HCT116 (cell line): ENCODE results near the gene C1QL4. TPM values are rescaled to one million over a fixed set of nuclear protein-coding genes. Genes with fewer than 3 reads are reported as not detected.

Experiments
- ATAC-seq: fragments of 200-7000 bp; cut with Tn5 transposase; 2 replicates; pipeline ENCODE4 v1.9.1; 2020; ENCODE audit warnings: mild to moderate bottlenecking, moderate library complexity
- BruUV-seq: library from RNA; stranded (reverse); fragments of 400-500 nt; replicated peaks from 2 replicates; lab custom pipeline; 2021; lab: Mats Ljungman, UMichigan
- CTCF ChIA-PET: fragments of 300-600 bp; sonication (Branson Sonifier 250); formaldehyde crosslinking; loops from one replicate; lab custom pipeline; 2021; ENCODE audit warnings: antibody characterized with exemption; lab: Charles Lee
- POLR2A ChIA-PET: fragments of 300-600, 350-600 bp; sonication (Branson Sonifier 250); formaldehyde crosslinking; loops from one replicate; lab custom pipeline; 2021; ENCODE audit warnings: antibody characterized with exemption; lab: Charles Lee
- RAD21 ChIA-PET, 2 experiments: fragments of 300-600 bp; sonication (Branson Sonifier 250); formaldehyde crosslinking; loops; one replicate each; lab custom pipeline; 2023; ENCODE audit warnings: low total read pairs in 2 of 2; ENCODE audit not compliant: uncharacterized antibody in 2 of 2, unreplicated experiment in 2 of 2, low non-redundant PET in 1 of 2; lab: Charles Lee
- DNase-seq: peaks from one replicate; pipeline ENCODE4 v3.0.0-alpha.2; 2010; ENCODE audit warnings: low read depth, low spot score
- H2AFZ ChIP-seq: fragments of 200-600 bp; shearing (Covaris generic), sonication (generic); 2 replicates; pipeline ENCODE4 v1.6.1; 2017; ENCODE audit warnings: low read depth, mixed run types, mixed read lengths, antibody characterized with exemption, low read length; ENCODE audit not compliant: poor library complexity, severe bottlenecking
- H3K27ac ChIP-seq: 2 replicates; pipeline ENCODE4 v1.5.1; 2012; ENCODE audit warnings: low read depth, low read length
- H3K27me3 ChIP-seq: fragments of 200-600 bp; sonication (generic); 2 replicates; pipeline ENCODE4 v1.6.1; 2016; ENCODE audit warnings: mixed run types, low read length, mixed read lengths; ENCODE audit not compliant: insufficient read depth
- H3K36me3 ChIP-seq, 2 experiments: fragments of 200-500 bp in 1 of 2; fragments of 200-600 bp in 1 of 2; sonication (Bioruptor generic) in 1 of 2; sonication (generic) in 1 of 2; 2 replicates each; pipeline versions ENCODE4 v1.5.1 to v1.6.1; 2014 to 2016; ENCODE audit warnings: low read length in 2 of 2, inconsistent platforms in 1 of 2, mixed read lengths in 1 of 2, mixed run types in 1 of 2; ENCODE audit not compliant: insufficient read depth in 2 of 2, control insufficient read depth in 1 of 2
- H3K4me1 ChIP-seq, 2 experiments: fragments of 200-600 bp in 1 of 2; sonication (generic) in 1 of 2; 2 replicates each; pipeline versions ENCODE4 v1.5.1 to v1.6.1; 2012 to 2017; ENCODE audit warnings: low read length in 2 of 2, inconsistent platforms in 1 of 2, mild to moderate bottlenecking in 1 of 2, mixed read lengths in 1 of 2, mixed run types in 1 of 2, moderate library complexity in 1 of 2; ENCODE audit not compliant: insufficient read depth in 2 of 2, control insufficient read depth in 1 of 2
- H3K4me2 ChIP-seq: fragments of 200-600 bp; sonication (generic); 2 replicates; pipeline ENCODE4 v1.6.1; 2017; ENCODE audit warnings: mixed run types, low read length, mixed read lengths
- H3K4me3 ChIP-seq, 2 experiments: fragments of 200-600 bp in 1 of 2; sonication (generic) in 1 of 2; replicated peaks in 1 of 2; 2 replicates each; pipeline ENCODE4 v1.5.1; 2011 to 2016; ENCODE audit warnings: low read length in 2 of 2, control low read depth in 1 of 2, low read depth in 1 of 2, mild to moderate bottlenecking in 1 of 2, mixed read lengths in 1 of 2, mixed run types in 1 of 2
- H3K79me2 ChIP-seq: fragments of 200-600 bp; sonication (generic); 2 replicates; pipeline ENCODE4 v1.6.1; 2017; ENCODE audit warnings: mild to moderate bottlenecking, mixed run types, low read length, moderate library complexity, mixed read lengths; ENCODE audit not compliant: insufficient read depth
- H3K9ac ChIP-seq: fragments of 200-600 bp; sonication (generic); 2 replicates; pipeline ENCODE4 v1.6.1; 2016; ENCODE audit warnings: low read length, mixed read lengths
- H3K9me2 ChIP-seq: fragments of 200-600 bp; sonication (generic), shearing (Covaris generic); 2 replicates; pipeline ENCODE4 v1.6.1; 2017; ENCODE audit warnings: mixed run types, mild to moderate bottlenecking, moderate library complexity; ENCODE audit not compliant: insufficient read depth
- H3K9me3 ChIP-seq, 2 experiments: fragments of 200-500 bp in 1 of 2; fragments of 200-600 bp in 1 of 2; sonication (Bioruptor generic) in 1 of 2; sonication (generic) in 1 of 2; 2 replicates each; pipeline ENCODE4 v1.6.1; 2014 to 2017; ENCODE audit warnings: low read length in 2 of 2, mixed read lengths in 2 of 2, inconsistent platforms in 1 of 2, low read depth in 1 of 2, mild to moderate bottlenecking in 1 of 2, mixed run types in 1 of 2, moderate library complexity in 1 of 2; ENCODE audit not compliant: control insufficient read depth in 1 of 2, insufficient read depth in 1 of 2
- H4K20me1 ChIP-seq: fragments of 200-600 bp; sonication (generic), shearing (Covaris generic); 2 replicates; pipeline ENCODE4 v1.6.1; 2017; ENCODE audit warnings: mixed run types, mild to moderate bottlenecking, moderate library complexity; ENCODE audit not compliant: insufficient read depth
- ATF3 ChIP-seq: IDR thresholded peaks from 2 replicates; pipeline ENCODE4 v1.6.1; 2012
- CBX3 ChIP-seq: IDR thresholded peaks from 2 replicates; pipeline ENCODE4 v1.6.1; 2012; ENCODE audit warnings: low read depth
- EZH2phosphoT487 ChIP-seq: fragments of 200-600 bp; IDR thresholded peaks from 2 replicates; pipeline ENCODE4 v1.6.1; 2018; ENCODE audit warnings: antibody characterized with exemption, borderline replicate concordance
- POLR2A ChIP-seq: IDR thresholded peaks from 2 replicates; pipeline ENCODE4 v1.7.0; 2011; ENCODE audit warnings: borderline replicate concordance; ENCODE audit not compliant: insufficient read depth, insufficient read length; ENCODE audit errors: extremely low read depth
- POLR2AphosphoS5 ChIP-seq: IDR thresholded peaks from 2 replicates; pipeline ENCODE4 v1.6.1; 2011; ENCODE audit warnings: mild to moderate bottlenecking, low read depth, low read length, moderate library complexity
- ZFX ChIP-seq: fragments of 450-650 bp; IDR thresholded peaks from 2 replicates; pipeline ENCODE4 v1.6.1; 2017
- intact Hi-C: fragments of 100-400 bp; cut with micrococcal nuclease; formaldehyde crosslinking; loops from 2 replicates; pipeline ENCODE4 v1.10.0; 2022
- total RNA-seq: library from RNA; stranded (reverse); gene quantifications from one replicate; pipeline ENCODE4 v1.2.1, GENCODE V29; 2021; ENCODE audit not compliant: unreplicated experiment

Gene C1QL4
- total RNA-seq, 1 experiment from 2014 or later, result 8.1 TPM

- BruUV-seq, result no TSS peak
- Histone ChIP-seq H3K9me2 (no peaks in the 10 kb centered on the region), H3K9ac (no peak overlapping the region), H3K4me1 (peaks cover 0 to 5% of the 10 kb centered on the region in 2 experiments; a peak in 2 of 4 replicates), H4K20me1 (no peaks in the 10 kb centered on the region), H2AFZ (peak overlapping the region; percentile 5), H3K4me3 (no peak overlapping the region), H3K4me2 (no peak overlapping the region), H3K27ac (no peak overlapping the region), H3K9me3 (no peaks in the 10 kb centered on the region), H3K27me3 (no peaks in the 10 kb centered on the region), H3K36me3 (no peaks in the 10 kb centered on the region), H3K79me2 (no peaks in the 10 kb centered on the region)
- RAD21 ChIA-PET, result interaction anchor here in 1 of 2 experiments (1.8 kb wide), 1 partner anchor 70 kb away, joined by 7 read pairs; no protein-coding TSS in a partner anchor
- intact Hi-C loops, result loop anchor here (1.0 to 2.0 kb wide), 4 partner anchors 54 to 292 kb away; no protein-coding TSS in a partner anchor
- ATAC-seq (peak; percentile 5; the same call in 1 of the 2 replicates), DNase-seq (no peak)
- CTCF ChIA-PET, result interaction anchor here (0.8 to 4.2 kb wide), 9 partner anchors 8 to 293 kb away, joined by 3 to 47 read pairs (median 11); partner anchors contain the start of gene DNAJC22
- POLR2A ChIA-PET, result no interaction called here
- TF ChIP-seq ATF3, result no peak
Observed at GRCh38 chr12:49287876-49288275, 49.1 kb downstream of the C1QL4 start.

GRCh38 chr12:49284672-49285071, 52.3 kb downstream of the C1QL4 start:
- no peak for DNase-seq
- intact Hi-C loops, result no loop called here
- H3K9me2 ChIP-seq, result no peaks in the 10 kb centered on the region
- H3K27ac ChIP-seq, result no peak overlapping the region
- no peaks in the 10 kb centered on the region for H3K27me3 ChIP-seq
- BruUV-seq, result no TSS peak
- no peak overlapping the region for H3K4me2 ChIP-seq
- H3K79me2 ChIP-seq, result no peaks in the 10 kb centered on the region
- no peak overlapping the region for H2AFZ ChIP-seq
- no peaks in the 10 kb centered on the region for H3K9me3 ChIP-seq
- TF ChIP-seq CBX3 (no peak), EZH2phosphoT487 (no peak), ZFX (no peak), POLR2A (no peak), POLR2AphosphoS5 (no peak)
- POLR2A ChIA-PET, result no interaction called here
- no peaks in the 10 kb centered on the region for H3K36me3 ChIP-seq
- RAD21 ChIA-PET, result no interaction called here
- no peak overlapping the region for H3K9ac ChIP-seq
- peaks cover 0 to 5% of the 10 kb centered on the region in 2 experiments; a peak in 2 of 4 replicates for H3K4me1 ChIP-seq
- CTCF ChIA-PET, result interaction anchor here (1.6 kb wide), 1 partner anchor 58 kb away, joined by 4 read pairs; no protein-coding TSS in a partner anchor
- no peaks in the 10 kb centered on the region for H4K20me1 ChIP-seq
- no peak overlapping the region for H3K4me3 ChIP-seq
- ATAC-seq, result no peak
